Endodermal cell (in vitro differentiated cells): Measurements from ENCODE around the gene MYCBPAP. TPM values are rescaled to one million over a fixed set of nuclear protein-coding genes. Genes with fewer than 3 reads are reported as not detected.

Source experiments
- DNase-seq: peaks from one replicate; pipeline ENCODE4 v3.0.0-alpha.2; 2017
- H3K27ac ChIP-seq: 2 replicates; pipeline ENCODE4 v1.5.1; 2013; ENCODE audit warnings: mild to moderate bottlenecking, low read depth, low read length, moderate library complexity
- H3K27me3 ChIP-seq: 2 replicates; pipeline ENCODE4 v1.6.1; 2013; ENCODE audit warnings: mild to moderate bottlenecking, low read length, moderate library complexity; ENCODE audit not compliant: insufficient read depth, control insufficient read depth, poor library complexity, severe bottlenecking
- H3K36me3 ChIP-seq: 2 replicates; pipeline ENCODE4 v1.7.0; 2013; ENCODE audit warnings: mild to moderate bottlenecking, low read length, moderate library complexity; ENCODE audit not compliant: control insufficient read depth, insufficient read depth
- H3K4me1 ChIP-seq: one replicate; pipeline ENCODE4 v1.7.0; 2013; ENCODE audit warnings: low read length; ENCODE audit not compliant: control insufficient read depth, insufficient read depth
- H3K4me3 ChIP-seq: 2 replicates; pipeline ENCODE4 v1.5.1; 2013; ENCODE audit warnings: mild to moderate bottlenecking, low read length, moderate library complexity
- H3K9ac ChIP-seq: 2 replicates; pipeline ENCODE4 v1.6.1; 2013; ENCODE audit warnings: mild to moderate bottlenecking, low read length, moderate library complexity; ENCODE audit not compliant: poor library complexity, severe bottlenecking; ENCODE audit errors: extremely low read depth
- H3K9me3 ChIP-seq: 2 replicates; pipeline ENCODE4 v1.6.1; 2013; ENCODE audit warnings: mild to moderate bottlenecking, low read length, moderate library complexity; ENCODE audit not compliant: control insufficient read depth
- H3K27ac Mint-ChIP-seq: 2 replicates; pipeline ENCODE4 v1.8.0; 2020; ENCODE audit warnings: mixed read lengths
- H3K27me3 Mint-ChIP-seq: 2 replicates; pipeline ENCODE4 v1.8.0; 2021; ENCODE audit warnings: mild to moderate bottlenecking, mixed read lengths; ENCODE audit not compliant: insufficient read depth
- H3K36me3 Mint-ChIP-seq: 2 replicates; pipeline ENCODE4 v1.8.0; 2020; ENCODE audit warnings: low read depth, mixed read lengths
- H3K4me1 Mint-ChIP-seq: 2 replicates; pipeline ENCODE4 v1.8.0; 2020; ENCODE audit warnings: mixed read lengths
- H3K4me3 Mint-ChIP-seq: 2 replicates; pipeline ENCODE4 v1.8.0; 2020; ENCODE audit warnings: mild to moderate bottlenecking, moderate library complexity, mixed read lengths
- H3K9me3 Mint-ChIP-seq: 2 replicates; pipeline ENCODE4 v1.8.0; 2020; ENCODE audit warnings: mild to moderate bottlenecking, mixed read lengths
- WGBS, 2 experiments: methylation state at CpG; one replicate each; pipeline versions ENCODE4 v1.1.5 to v1.1.7; 2013; ENCODE audit warnings: missing lambda C conversion rate in 2 of 2, mixed read lengths in 1 of 2; ENCODE audit not compliant: insufficient coverage in 1 of 2, insufficient read length in 1 of 2; 5-methylcytosine and 5-hydroxymethylcytosine counted together
- total RNA-seq, 2 donors: library from RNA; stranded (reverse); fragmentation: NEBNext Ultra II Directional in 1 of 2; extraction: Animal tissue kit (Norgen Biotek cat#: 25700) in 1 of 2; gene quantifications; 2 replicates in 1 of 2; 3 replicates in 1 of 2; pipeline ENCODE4 v1.2.1, GENCODE V29; 2021
- TF ChIP-seq, protein P1 (sequence below): fragments of 200-600 bp; sonication (generic); conservative IDR thresholded peaks from 2 replicates; pipeline ENCODE4 v1.5.0; 2021; ENCODE audit warnings: antibody characterized with exemption, mild to moderate bottlenecking

The MYCBPAP gene
- total RNA-seq, 2 donors from 2014 or later: 3.5 to 7.1 TPM

- Mint-ChIP-seq H3K27ac (no peak within 1 kb of the TSS), H3K4me3 (peak within 1 kb of the TSS; percentile 60), H3K9me3 (no peaks in the 10 kb centered on the region), H3K4me1 (peaks cover 15% of the 10 kb centered on the region), H3K27me3 (peaks cover 88% of the 10 kb centered on the region), H3K36me3 (peaks cover 2% of the 10 kb centered on the region)
- Histone ChIP-seq H3K4me1 (peaks cover 4% of the 10 kb centered on the region), H3K27me3 (peaks cover 91% of the 10 kb centered on the region), H3K27ac (no peak within 1 kb of the TSS), H3K9ac (no peak within 1 kb of the TSS), H3K4me3 (peak within 1 kb of the TSS; percentile 84), H3K9me3 (no peaks in the 10 kb centered on the region), H3K36me3 (no peaks in the 10 kb centered on the region)
- TF ChIP-seq, protein P1, sequence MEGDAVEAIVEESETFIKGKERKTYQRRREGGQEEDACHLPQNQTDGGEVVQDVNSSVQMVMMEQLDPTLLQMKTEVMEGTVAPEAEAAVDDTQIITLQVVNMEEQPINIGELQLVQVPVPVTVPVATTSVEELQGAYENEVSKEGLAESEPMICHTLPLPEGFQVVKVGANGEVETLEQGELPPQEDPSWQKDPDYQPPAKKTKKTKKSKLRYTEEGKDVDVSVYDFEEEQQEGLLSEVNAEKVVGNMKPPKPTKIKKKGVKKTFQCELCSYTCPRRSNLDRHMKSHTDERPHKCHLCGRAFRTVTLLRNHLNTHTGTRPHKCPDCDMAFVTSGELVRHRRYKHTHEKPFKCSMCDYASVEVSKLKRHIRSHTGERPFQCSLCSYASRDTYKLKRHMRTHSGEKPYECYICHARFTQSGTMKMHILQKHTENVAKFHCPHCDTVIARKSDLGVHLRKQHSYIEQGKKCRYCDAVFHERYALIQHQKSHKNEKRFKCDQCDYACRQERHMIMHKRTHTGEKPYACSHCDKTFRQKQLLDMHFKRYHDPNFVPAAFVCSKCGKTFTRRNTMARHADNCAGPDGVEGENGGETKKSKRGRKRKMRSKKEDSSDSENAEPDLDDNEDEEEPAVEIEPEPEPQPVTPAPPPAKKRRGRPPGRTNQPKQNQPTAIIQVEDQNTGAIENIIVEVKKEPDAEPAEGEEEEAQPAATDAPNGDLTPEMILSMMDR: no peak
- DNase-seq: peak; percentile 100
- 0% methylated on average over 5 to 56 of the region's 56 CpGs for WGBS, 2 experiments
Observed at GRCh38 chr17:50560185-50560824, 52.1 kb downstream of the MYCBPAP start, which contains the start of gene CACNA1G. Gene CACNA1G (plus strand): TSS chr17:50560715. CDS start chr17:50561460, 745 bp downstream.

DNA sequence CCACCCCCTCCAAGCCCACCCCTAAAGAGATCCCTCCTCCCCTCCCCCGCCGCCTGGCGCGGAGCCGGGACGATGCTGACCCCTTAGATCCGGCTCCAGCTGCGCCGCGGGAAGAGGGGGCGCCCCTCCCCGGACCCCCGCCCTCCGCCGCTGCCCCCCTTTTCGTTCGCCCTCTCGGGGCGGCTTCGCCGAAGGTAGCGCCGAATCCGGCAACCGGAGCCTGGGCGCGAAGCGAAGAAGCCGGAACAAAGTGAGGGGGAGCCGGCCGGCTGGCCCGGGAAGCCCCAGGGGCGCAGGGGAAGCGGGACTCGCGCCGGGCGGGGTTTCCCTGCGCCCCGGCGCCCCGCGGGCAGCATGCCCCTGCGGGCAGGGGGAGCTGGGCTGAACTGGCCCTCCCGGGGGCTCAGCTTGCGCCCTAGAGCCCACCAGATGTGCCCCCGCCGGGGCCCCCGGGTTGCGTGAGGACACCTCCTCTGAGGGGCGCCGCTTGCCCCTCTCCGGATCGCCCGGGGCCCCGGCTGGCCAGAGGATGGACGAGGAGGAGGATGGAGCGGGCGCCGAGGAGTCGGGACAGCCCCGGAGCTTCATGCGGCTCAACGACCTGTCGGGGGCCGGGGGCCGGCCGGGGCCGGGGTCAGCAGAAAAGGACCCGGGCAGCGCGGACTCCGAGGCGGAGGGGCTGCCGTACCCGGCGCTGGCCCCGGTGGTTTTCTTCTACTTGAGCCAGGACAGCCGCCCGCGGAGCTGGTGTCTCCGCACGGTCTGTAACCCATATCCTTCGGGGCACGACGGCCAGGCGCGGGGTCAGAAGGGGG lies 52.9 kb downstream of the MYCBPAP start:
- DNase-seq: peak; percentile 84
- Mint-ChIP-seq H3K27ac (no peak overlapping the region), H3K27me3 (peaks cover 94% of the 10 kb centered on the region), H3K4me3 (peak overlapping the region; percentile 60), H3K9me3 (no peaks in the 10 kb centered on the region), H3K36me3 (no peaks in the 10 kb centered on the region), H3K4me1 (peaks cover 15% of the 10 kb centered on the region)
- Histone ChIP-seq H3K27ac (no peak overlapping the region), H3K9me3 (no peaks in the 10 kb centered on the region), H3K36me3 (no peaks in the 10 kb centered on the region), H3K27me3 (peaks cover 96% of the 10 kb centered on the region), H3K9ac (no peak overlapping the region), H3K4me3 (peak overlapping the region; percentile 84), H3K4me1 (peaks cover 4% of the 10 kb centered on the region)
- 1 to 3% methylated on average over 7 to 85 of the region's 88 CpGs for WGBS, 2 experiments
- TF ChIP-seq, protein P1: no peak

GRCh38 chr17:50561746-50562141 lies 53.5 kb downstream of the MYCBPAP start:
- Histone ChIP-seq H3K4me1 (peaks cover 4% of the 10 kb centered on the region), H3K36me3 (no peaks in the 10 kb centered on the region), H3K4me3 (no peak overlapping the region), H3K9ac (no peak overlapping the region), H3K27me3 (peaks cover 96% of the 10 kb centered on the region), H3K27ac (no peak overlapping the region), H3K9me3 (no peaks in the 10 kb centered on the region)
- DNase-seq: no peak
- peaks cover 15% of the 10 kb centered on the region for H3K4me1 Mint-ChIP-seq
- no peak overlapping the region for H3K27ac Mint-ChIP-seq
- TF ChIP-seq, protein P1: no peak
- H3K36me3 Mint-ChIP-seq: no peaks in the 10 kb centered on the region
- 0% methylated on average over 2 of the region's 27 CpGs; no CpG with 5 or more reads in 1 of the 2 experiments for WGBS, 2 experiments
- no peaks in the 10 kb centered on the region for H3K9me3 Mint-ChIP-seq
- H3K27me3 Mint-ChIP-seq: peaks cover 94% of the 10 kb centered on the region
- H3K4me3 Mint-ChIP-seq: peak overlapping the region; percentile 35
